ENCODE data around the gene B3GNT2. TPM values are rescaled to one million over a fixed set of nuclear protein-coding genes. Genes with fewer than 3 reads are reported as not detected.

Gene B3GNT2
- total and polyA plus RNA-seq, 2 donors = 12.8 to 27.3 TPM

DNA sequence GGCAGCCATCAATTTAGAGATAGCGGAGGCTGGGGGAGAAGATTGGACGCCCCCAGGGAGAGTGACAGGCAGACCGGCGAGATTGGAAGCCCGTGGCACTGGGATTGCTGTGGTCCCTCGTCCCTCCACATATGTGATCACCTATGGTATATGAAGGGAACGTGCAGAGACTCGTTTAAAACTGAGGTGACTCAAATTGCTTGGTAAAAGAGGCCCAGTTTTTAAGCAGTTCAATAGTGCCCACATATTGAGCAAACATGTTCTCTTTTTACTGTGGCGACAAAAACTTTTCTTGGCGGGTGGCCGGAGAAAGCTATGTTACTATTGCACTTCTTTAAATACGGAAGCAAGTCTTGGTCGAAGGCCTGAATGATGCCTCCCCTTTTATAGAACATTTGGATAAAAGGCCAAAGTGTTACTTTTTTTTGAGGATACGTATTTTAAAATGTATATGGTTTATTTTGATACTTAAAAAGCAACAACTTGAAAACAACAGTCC, 9.1 kb downstream of the B3GNT2 start:
- H3K4me3 ChIP-seq (ENCODE audit: low read depth, low read length) = no peak overlapping the region
- H3K27ac ChIP-seq (ENCODE audit: low read depth) = no peak overlapping the region
- H3K4me1 ChIP-seq (ENCODE audit: insufficient read depth) = no peaks in the 10 kb centered on the region
- DNase-seq (ENCODE audit: extremely low spot score) = no peak
- 81% methylated on average over 14 of the region's 14 CpGs for WGBS
- H3K36me3 ChIP-seq (ENCODE audit: insufficient read depth) = no peaks in the 10 kb centered on the region

DNA sequence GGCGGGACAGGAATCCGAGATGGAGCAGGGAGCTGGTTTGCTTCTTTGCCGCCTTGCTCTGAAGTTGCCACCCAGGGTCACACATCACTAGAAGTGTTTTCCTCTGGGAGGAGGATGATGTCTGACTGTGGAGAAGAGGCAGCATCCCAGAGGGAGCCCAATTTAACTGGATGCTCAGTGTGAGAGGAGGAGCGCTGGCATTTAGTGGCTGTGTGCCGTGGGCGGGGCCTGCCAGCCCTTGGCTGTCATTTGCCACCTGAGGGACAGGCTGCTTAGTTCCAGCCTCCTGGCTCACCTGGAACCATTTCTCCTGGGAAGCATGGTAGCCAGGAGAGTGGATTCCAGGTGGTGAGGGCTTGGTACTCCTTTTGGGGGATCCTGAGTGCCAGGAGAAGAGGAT, 9.6 kb downstream of the B3GNT2 start:
- WGBS = 92% methylated on average over 6 of the region's 6 CpGs
- no peaks in the 10 kb centered on the region for H3K36me3 ChIP-seq (ENCODE audit: insufficient read depth)
- no peaks in the 10 kb centered on the region for H3K4me1 ChIP-seq (ENCODE audit: insufficient read depth)
- H3K27ac ChIP-seq (ENCODE audit: low read depth) = no peak overlapping the region
- no peak overlapping the region for H3K4me3 ChIP-seq (ENCODE audit: low read depth, low read length)
- no peak for DNase-seq (ENCODE audit: extremely low spot score)

DNA sequence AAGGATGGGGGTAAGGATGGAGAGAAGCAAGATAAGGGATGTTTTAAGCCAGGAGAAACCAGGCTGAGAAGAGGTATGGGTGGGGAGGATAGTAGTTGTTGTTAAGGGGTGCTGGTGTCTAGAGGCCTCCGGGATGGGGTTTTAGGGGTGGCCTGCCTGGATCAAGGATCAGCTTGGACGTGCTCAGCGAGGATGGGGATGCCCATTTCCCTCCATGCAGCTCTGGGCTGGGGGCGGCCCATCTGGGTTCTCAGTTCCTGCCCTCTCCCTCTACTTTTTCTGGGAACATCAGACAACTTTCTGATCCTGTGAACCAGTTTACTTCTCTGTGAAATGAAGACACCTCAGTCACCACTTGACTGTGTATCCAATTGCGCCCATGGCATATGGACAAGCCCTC, 10.1 kb downstream of the B3GNT2 start:
- no peak overlapping the region for H3K27ac ChIP-seq (ENCODE audit: low read depth)
- H3K4me1 ChIP-seq (ENCODE audit: insufficient read depth) = no peaks in the 10 kb centered on the region
- H3K4me3 ChIP-seq (ENCODE audit: low read depth, low read length) = no peak overlapping the region
- no peak for DNase-seq (ENCODE audit: extremely low spot score)
- WGBS = 93% methylated on average over 5 of the region's 5 CpGs
- no peaks in the 10 kb centered on the region for H3K36me3 ChIP-seq (ENCODE audit: insufficient read depth)

DNA sequence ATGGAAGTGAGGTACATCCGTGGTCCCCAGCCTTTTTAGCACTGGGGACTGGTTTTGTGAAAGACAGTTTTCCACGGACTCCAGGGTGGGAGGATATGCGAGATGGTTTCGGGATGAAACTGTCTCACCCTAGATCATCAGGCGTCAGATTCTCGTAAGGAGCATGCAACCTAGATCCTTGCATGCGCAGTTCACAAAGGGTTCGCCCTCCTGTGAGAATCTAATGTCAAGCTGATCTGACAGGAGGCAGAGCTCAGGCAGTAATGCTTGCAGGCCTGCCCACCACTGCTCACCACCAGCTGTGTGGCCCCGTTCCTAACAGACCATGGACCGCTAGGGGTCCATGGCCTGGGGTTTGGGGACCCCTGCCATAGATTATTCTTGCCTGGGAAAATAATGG, 11.6 kb downstream of the B3GNT2 start:
- Histone ChIP-seq H3K27ac (ENCODE audit: low read depth) (no peak overlapping the region), H3K4me3 (ENCODE audit: low read depth, low read length) (no peak overlapping the region), H3K4me1 (ENCODE audit: insufficient read depth) (no peaks in the 10 kb centered on the region), H3K36me3 (ENCODE audit: insufficient read depth) (no peaks in the 10 kb centered on the region)
- 94% methylated on average over 10 of the region's 10 CpGs for WGBS
- no peak for DNase-seq (ENCODE audit: extremely low spot score)

DNA sequence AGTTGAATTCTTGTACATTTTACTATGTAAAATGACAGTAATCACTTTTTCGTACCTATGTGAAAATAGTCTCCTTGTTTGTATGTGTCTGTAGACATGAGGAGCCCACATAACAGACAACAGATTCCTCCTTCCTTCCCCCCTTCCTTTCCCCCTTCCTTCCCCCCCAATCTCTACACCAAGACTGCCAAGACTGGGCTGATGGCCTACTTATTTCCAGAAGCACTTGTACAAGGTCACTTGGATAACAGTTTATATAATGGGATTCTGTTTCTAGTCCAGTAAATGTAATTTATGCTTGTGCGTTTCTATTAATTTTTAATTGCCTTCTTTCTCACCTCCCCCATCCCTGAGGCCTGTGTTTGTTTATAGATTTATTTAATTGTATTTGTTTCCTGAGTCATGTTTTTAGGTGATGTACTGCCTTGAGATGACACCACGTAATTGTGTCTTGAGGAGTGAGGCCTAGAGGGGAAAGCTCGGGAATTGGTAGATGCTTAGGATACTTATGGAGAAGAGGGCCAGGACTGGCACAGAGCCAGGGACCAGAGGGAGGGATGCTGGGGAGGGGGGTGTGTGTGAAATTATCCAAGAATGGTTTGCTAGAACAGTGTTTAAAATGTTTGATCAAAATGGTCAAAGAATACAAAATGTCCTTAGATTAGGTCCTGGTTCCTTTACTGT, 12.3 kb downstream of the B3GNT2 start:
- Histone ChIP-seq H3K4me3 (ENCODE audit: low read depth, low read length) (no peak overlapping the region), H3K4me1 (ENCODE audit: insufficient read depth) (no peaks in the 10 kb centered on the region), H3K36me3 (ENCODE audit: insufficient read depth) (no peaks in the 10 kb centered on the region), H3K27ac (ENCODE audit: low read depth) (no peak overlapping the region)
- WGBS = 69% methylated on average over 4 of the region's 4 CpGs
- no peak for DNase-seq (ENCODE audit: extremely low spot score)

DNA sequence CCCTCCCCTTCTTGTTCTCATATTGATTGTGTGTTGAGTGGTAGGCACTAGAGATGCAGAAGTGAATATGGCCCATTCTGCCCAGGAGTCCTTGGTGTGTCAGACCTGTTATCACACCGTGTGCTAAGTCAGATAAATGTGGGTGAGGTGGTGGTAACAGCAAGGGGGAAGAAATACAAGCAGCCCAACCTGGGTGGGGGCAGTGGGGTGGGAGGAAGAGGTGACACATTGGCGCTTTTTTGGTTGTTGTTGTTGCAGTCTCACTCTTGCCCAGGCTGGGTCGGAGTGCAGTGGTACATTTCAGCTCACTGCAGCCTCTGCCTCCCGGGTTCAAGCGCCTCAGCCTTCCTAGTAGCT, 12.8 kb downstream of the B3GNT2 start:
- no peaks in the 10 kb centered on the region for H3K4me1 ChIP-seq (ENCODE audit: insufficient read depth)
- H3K27ac ChIP-seq (ENCODE audit: low read depth) = no peak overlapping the region
- H3K4me3 ChIP-seq (ENCODE audit: low read depth, low read length) = no peak overlapping the region
- H3K36me3 ChIP-seq (ENCODE audit: insufficient read depth) = no peaks in the 10 kb centered on the region
- 91% methylated on average over 5 of the region's 5 CpGs for WGBS
- no peak for DNase-seq (ENCODE audit: extremely low spot score)

DNA sequence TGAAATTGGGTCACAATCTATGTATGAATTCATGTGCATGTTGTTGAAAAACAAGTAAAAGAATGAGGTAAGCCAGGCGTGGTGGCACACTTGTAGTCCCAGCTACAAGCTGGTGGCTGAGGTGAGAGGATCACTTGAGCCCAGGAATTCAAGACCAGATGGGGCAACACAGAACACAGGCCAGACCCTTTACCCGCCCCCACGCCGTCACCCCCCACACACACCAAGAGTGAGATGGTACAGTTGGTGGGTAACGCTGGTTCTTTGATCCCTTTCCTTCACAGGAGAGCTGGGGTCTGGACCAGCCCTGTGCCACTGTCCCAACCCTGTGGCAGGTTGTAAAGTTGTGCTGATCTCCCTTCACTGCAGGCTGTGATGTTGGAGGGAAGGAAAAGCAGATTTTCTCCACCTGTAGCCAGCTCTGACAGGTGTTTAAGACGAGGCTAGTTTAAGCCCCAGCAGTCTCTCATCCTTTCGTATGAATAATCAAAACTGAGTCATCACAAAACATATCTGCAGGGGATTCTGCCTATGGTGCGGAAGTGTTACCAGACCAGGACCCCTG, 13.6 kb downstream of the B3GNT2 start:
- 93% methylated on average over 8 of the region's 8 CpGs for WGBS
- H3K27ac ChIP-seq (ENCODE audit: low read depth) = no peak overlapping the region
- no peak overlapping the region for H3K4me3 ChIP-seq (ENCODE audit: low read depth, low read length)
- no peaks in the 10 kb centered on the region for H3K36me3 ChIP-seq (ENCODE audit: insufficient read depth)
- no peaks in the 10 kb centered on the region for H3K4me1 ChIP-seq (ENCODE audit: insufficient read depth)
- no peak for DNase-seq (ENCODE audit: extremely low spot score)

DNA sequence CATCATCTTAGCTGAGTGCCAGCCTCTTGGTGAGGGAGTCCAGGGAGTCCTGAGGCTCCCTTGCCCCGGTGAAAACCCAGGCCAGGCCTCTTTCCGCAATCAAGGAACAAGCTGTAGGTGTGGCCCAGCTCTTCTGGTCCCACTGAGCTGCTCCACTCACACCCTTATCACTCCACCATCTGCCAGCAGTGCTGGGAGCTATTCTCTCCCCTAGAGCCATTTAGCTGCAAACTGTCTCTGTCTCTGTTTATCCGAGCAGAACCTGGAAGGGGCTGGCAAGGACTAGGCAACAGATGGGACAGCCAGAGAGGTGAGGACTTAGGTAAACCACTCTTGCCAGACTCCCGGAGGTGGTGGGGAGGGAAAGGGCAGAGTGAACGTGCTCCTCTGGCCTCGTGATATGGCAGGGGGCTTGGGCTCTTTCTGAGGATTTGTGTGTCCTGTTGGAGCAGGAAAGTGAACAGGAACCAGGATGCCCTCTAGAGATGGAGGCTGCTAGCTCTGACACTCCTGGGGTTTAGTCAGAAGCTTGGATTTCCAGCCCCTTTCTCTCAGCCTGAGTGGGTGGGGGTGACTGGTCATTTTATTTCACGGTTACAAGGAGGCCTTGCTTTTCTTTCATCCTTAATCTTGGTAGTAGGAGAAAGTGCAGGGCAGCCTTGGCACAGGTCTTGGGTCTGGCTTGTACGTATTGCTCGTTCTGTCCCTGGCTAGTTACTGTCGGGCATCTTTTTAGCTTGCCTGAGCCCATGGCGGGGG, 19.6 kb downstream of the B3GNT2 start:
- Histone ChIP-seq H3K4me1 (ENCODE audit: insufficient read depth) (no peaks in the 10 kb centered on the region), H3K4me3 (ENCODE audit: low read depth, low read length) (no peak overlapping the region), H3K27ac (ENCODE audit: low read depth) (no peak overlapping the region), H3K36me3 (ENCODE audit: insufficient read depth) (no peaks in the 10 kb centered on the region)
- no peak for DNase-seq (ENCODE audit: extremely low spot score)
- 67% methylated on average over 11 of the region's 11 CpGs for WGBS

DNA sequence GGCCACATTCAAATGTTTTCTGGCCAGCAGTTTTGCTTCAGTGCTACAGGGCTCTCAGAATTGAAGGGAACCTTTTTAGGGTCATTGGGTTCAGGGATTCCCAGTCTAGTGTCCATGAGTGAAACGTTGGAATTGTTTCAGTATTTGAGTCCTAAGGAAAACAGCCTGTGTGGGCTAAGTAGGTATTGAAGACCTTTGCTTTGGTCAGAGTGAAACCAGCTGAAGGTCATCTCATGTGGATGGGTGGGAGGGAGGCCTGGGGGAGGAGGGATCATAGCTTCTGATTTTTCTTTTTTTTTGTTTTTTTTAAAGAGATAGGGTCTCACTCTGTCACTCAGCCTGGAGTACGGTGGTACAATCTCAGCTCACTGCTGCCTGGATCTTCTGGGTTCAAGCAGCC, 20.2 kb downstream of the B3GNT2 start:
- Histone ChIP-seq H3K27ac (ENCODE audit: low read depth) (no peak overlapping the region), H3K4me1 (ENCODE audit: insufficient read depth) (no peaks in the 10 kb centered on the region), H3K36me3 (ENCODE audit: insufficient read depth) (no peaks in the 10 kb centered on the region), H3K4me3 (ENCODE audit: low read depth, low read length) (no peak overlapping the region)
- DNase-seq (ENCODE audit: extremely low spot score) = no peak
- WGBS = 71% methylated on average over 2 of the region's 2 CpGs

DNA sequence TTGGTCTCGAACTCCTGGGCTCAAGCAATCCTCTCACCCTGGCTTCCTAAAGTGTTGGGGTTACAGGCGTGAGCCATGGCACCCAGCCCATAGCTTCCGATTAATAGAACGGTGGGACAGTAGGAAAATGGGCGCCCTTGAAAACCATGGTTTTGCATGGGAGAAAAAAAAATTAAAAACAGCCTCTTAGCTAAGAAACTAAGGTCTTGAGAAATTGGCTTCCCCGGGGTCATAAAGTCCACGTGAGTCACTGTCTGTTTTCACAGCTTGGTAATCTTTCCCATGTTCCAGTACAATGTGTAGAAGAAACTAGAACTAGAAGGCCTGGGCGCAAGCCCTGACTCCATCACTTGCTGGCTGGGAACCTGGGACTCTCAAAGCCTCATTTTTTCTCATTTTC, 20.7 kb downstream of the B3GNT2 start:
- 85% methylated on average over 8 of the region's 8 CpGs for WGBS
- DNase-seq (ENCODE audit: extremely low spot score) = no peak
- no peak overlapping the region for H3K4me3 ChIP-seq (ENCODE audit: low read depth, low read length)
- H3K4me1 ChIP-seq (ENCODE audit: insufficient read depth) = no peaks in the 10 kb centered on the region
- no peak overlapping the region for H3K27ac ChIP-seq (ENCODE audit: low read depth)
- no peaks in the 10 kb centered on the region for H3K36me3 ChIP-seq (ENCODE audit: insufficient read depth)

DNA sequence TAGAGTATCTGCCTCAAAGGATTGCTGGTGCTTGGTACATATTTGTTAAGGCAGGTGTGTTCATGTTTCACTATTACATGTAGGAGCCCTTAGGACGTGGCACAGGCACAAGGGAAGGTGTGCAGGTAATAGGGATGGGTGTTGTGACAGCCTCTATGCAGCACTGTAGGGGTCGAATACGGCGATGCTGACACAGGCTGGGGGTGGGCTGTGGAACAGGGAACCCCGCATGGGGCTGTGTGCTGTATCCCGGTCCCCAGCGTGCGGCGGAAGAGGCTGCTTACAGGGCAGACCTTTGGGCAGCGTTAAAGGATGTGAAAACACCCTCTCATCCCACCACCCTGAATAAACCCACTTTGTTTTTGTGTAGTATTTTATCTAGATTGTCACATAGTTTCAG, 21.5 kb downstream of the B3GNT2 start:
- no peak for DNase-seq (ENCODE audit: extremely low spot score)
- Histone ChIP-seq H3K36me3 (ENCODE audit: insufficient read depth) (no peaks in the 10 kb centered on the region), H3K27ac (ENCODE audit: low read depth) (no peak overlapping the region), H3K4me3 (ENCODE audit: low read depth, low read length) (no peak overlapping the region), H3K4me1 (ENCODE audit: insufficient read depth) (no peaks in the 10 kb centered on the region)
- WGBS = 75% methylated on average over 10 of the region's 10 CpGs

DNA sequence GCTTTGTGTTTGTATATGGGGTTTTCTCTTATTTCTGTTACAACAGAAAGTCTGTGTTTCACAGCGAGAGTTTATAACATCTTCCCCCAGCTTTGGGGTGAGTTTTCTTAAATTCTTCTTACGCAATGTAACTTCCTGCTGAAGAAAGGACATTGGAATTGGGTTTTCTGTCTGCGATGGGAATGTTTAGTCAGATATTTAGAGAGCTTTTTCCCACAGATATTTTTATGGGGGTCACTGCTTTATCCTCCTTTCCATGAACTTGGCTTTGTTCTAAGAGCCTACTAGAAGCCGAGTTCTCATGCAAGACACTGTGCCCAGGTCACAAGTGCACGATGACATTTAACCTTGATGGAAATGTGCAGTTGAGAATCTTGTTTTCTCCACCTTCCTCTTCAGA, 22.1 kb downstream of the B3GNT2 start:
- no peak for DNase-seq (ENCODE audit: extremely low spot score)
- 60% methylated on average over 5 of the region's 5 CpGs for WGBS
- no peak overlapping the region for H3K4me3 ChIP-seq (ENCODE audit: low read depth, low read length)
- no peaks in the 10 kb centered on the region for H3K36me3 ChIP-seq (ENCODE audit: insufficient read depth)
- no peak overlapping the region for H3K27ac ChIP-seq (ENCODE audit: low read depth)
- no peaks in the 10 kb centered on the region for H3K4me1 ChIP-seq (ENCODE audit: insufficient read depth)

DNA sequence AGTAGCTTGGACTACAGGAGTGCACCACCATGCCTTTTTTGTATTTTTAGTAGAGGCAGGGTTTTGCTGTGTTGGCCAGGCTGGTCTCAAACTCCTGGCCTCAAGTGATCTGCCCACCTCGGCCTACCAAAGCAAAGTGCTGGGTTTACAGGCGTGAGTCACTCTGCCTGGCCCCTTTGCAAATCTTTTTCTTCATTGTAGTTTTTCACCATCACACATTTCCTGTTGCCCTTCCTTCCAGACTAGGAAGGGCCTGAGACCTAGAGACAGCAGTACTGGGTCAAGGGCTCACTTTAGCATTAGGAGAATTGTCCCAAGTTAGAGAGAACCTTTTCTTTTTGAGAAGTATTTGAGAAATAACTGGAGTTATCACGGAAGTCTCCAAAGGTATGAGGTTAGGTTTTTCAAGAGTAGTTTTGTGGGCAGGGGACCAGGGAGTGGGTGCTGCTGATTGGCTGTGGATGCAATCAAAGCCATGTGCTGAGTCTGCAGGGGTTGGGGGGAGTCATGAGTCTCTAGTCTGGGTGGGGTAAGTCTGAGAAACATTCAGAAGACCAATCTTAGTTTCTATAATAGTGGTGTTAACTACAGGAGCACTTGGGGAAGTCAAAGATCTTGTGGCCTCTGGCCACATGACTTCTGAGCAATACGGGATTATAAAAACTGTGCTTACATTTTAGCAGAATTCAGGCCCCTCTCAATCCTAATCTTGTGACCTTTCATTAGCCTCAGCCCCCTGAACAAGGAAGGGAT, 23.7 kb downstream of the B3GNT2 start:
- H3K36me3 ChIP-seq (ENCODE audit: insufficient read depth) = no peaks in the 10 kb centered on the region
- no peak for DNase-seq (ENCODE audit: extremely low spot score)
- H3K4me3 ChIP-seq (ENCODE audit: low read depth, low read length) = no peak overlapping the region
- H3K27ac ChIP-seq (ENCODE audit: low read depth) = no peak overlapping the region
- H3K4me1 ChIP-seq (ENCODE audit: insufficient read depth) = no peaks in the 10 kb centered on the region
- WGBS = 87% methylated on average over 4 of the region's 4 CpGs

Data from urinary bladder (tissue), 4 donors.